GM12891 (cell line): ENCODE results near the gene BCL2L12.

ENCODE experiments used
- POLR2A ChIP-seq: IDR thresholded peaks from 2 replicates; pipeline ENCODE4 v1.6.1; 2011; ENCODE audit warnings: low read depth, low read length, control low read depth
- POLR2AphosphoS5 ChIP-seq: IDR thresholded peaks from 2 replicates; pipeline ENCODE4 v1.6.1; 2011; ENCODE audit warnings: low read depth, low read length, control low read depth
- POU2F2 ChIP-seq: IDR thresholded peaks from 2 replicates; pipeline ENCODE4 v1.6.1; 2011; ENCODE audit warnings: low read depth, mild to moderate bottlenecking, control low read depth, low read length, moderate library complexity

GRCh38 chr19:49677901-49678674, 12.4 kb downstream of the BCL2L12 start:
- TF ChIP-seq POLR2AphosphoS5 (no peak), POLR2A (no peak), POU2F2 (no peak)
